ENCODE data around the gene FAM107B. TPM values are rescaled to one million over a fixed set of nuclear protein-coding genes. Genes with fewer than 3 reads are reported as not detected.

The FAM107B gene
- total RNA-seq, 1 donor from 2014 or later = 43.0 TPM

- Mint-ChIP-seq H3K36me3 (no peaks in the 10 kb centered on the region), H3K27ac (no peak overlapping the region), H3K9me3 (peaks cover 3% of the 10 kb centered on the region), H3K27me3 (ENCODE audit: insufficient read depth, low read depth) (no peaks in the 10 kb centered on the region), H3K4me3 (no peak overlapping the region), H3K4me1 (no peaks in the 10 kb centered on the region)
- Histone ChIP-seq H3K79me2 (ENCODE audit: low read depth) (no peaks in the 10 kb centered on the region), H3K9ac (no peak overlapping the region), H3F3A (ENCODE audit: low read depth) (no peaks in the 10 kb centered on the region), H3K27me3 (no peaks in the 10 kb centered on the region), H3K27ac (no peak overlapping the region), H3K4me2 (no peak overlapping the region), H3K9me3 (ENCODE audit: low read depth) (no peaks in the 10 kb centered on the region), H2AFZ (replicated peaks) (peak overlapping the region; percentile 46), H3K36me3 (no peaks in the 10 kb centered on the region), H3K4me1 (no peaks in the 10 kb centered on the region), H4K20me1 (ENCODE audit: low read depth) (no peaks in the 10 kb centered on the region), H3K4me3 (no peak overlapping the region)
- peak; percentile 30 for DNase-seq (ENCODE audit: low spot score)
- TF ChIP-seq CTCF (IDR thresholded peaks at IDR 0.05) = no peak
- no peak for TF ChIP-seq EZH2phosphoT487 (IDR thresholded peaks at IDR 0.05)
- TF ChIP-seq EZH2 (IDR thresholded peaks at IDR 0.05) = no peak
These were observed 38.1 kb downstream of the FAM107B start for GRCh38 chr10:14736600-14737081.

GRCh38 chr10:14736043-14736442, 38.7 kb downstream of the FAM107B start:
- Histone ChIP-seq H3K9me3 (ENCODE audit: low read depth) (no peaks in the 10 kb centered on the region), H3K79me2 (ENCODE audit: low read depth) (no peaks in the 10 kb centered on the region), H3K4me2 (no peak overlapping the region), H2AFZ (replicated peaks) (no peak overlapping the region), H4K20me1 (ENCODE audit: low read depth) (no peaks in the 10 kb centered on the region), H3K27ac (no peak overlapping the region), H3K9ac (no peak overlapping the region), H3K36me3 (no peaks in the 10 kb centered on the region), H3F3A (ENCODE audit: low read depth) (no peaks in the 10 kb centered on the region), H3K4me3 (no peak overlapping the region), H3K4me1 (no peaks in the 10 kb centered on the region), H3K27me3 (no peaks in the 10 kb centered on the region)
- H3K4me3 Mint-ChIP-seq = no peak overlapping the region
- H3K9me3 Mint-ChIP-seq = peaks cover 3% of the 10 kb centered on the region
- H3K36me3 Mint-ChIP-seq = no peaks in the 10 kb centered on the region
- no peaks in the 10 kb centered on the region for H3K27me3 Mint-ChIP-seq (ENCODE audit: insufficient read depth, low read depth)
- H3K27ac Mint-ChIP-seq = no peak overlapping the region
- DNase-seq (ENCODE audit: low spot score) = no peak
- TF ChIP-seq EZH2phosphoT487 (IDR thresholded peaks at IDR 0.05) (no peak), CTCF (IDR thresholded peaks at IDR 0.05) (no peak), EZH2 (IDR thresholded peaks at IDR 0.05) (no peak)
- no peaks in the 10 kb centered on the region for H3K4me1 Mint-ChIP-seq

- no peaks in the 10 kb centered on the region for H3K27me3 ChIP-seq
- H3F3A ChIP-seq (ENCODE audit: low read depth) = no peaks in the 10 kb centered on the region
- Mint-ChIP-seq H3K4me3 (no peak overlapping the region), H3K4me1 (no peaks in the 10 kb centered on the region), H3K9me3 (peaks cover 6% of the 10 kb centered on the region), H3K27me3 (ENCODE audit: insufficient read depth, low read depth) (no peaks in the 10 kb centered on the region), H3K27ac (no peak overlapping the region), H3K36me3 (no peaks in the 10 kb centered on the region)
- no peak overlapping the region for H3K9ac ChIP-seq
- H4K20me1 ChIP-seq (ENCODE audit: low read depth) = no peaks in the 10 kb centered on the region
- H3K9me3 ChIP-seq (ENCODE audit: low read depth) = no peaks in the 10 kb centered on the region
- no peaks in the 10 kb centered on the region for H3K4me1 ChIP-seq
- H3K4me3 ChIP-seq = no peak overlapping the region
- no peak overlapping the region for H3K27ac ChIP-seq
- TF ChIP-seq EZH2phosphoT487 (IDR thresholded peaks at IDR 0.05) (no peak), EZH2 (IDR thresholded peaks at IDR 0.05) (no peak), CTCF (IDR thresholded peaks at IDR 0.05) (no peak)
- no peak for DNase-seq (ENCODE audit: low spot score)
- H2AFZ ChIP-seq (replicated peaks) = no peak overlapping the region
- no peak overlapping the region for H3K4me2 ChIP-seq
- H3K36me3 ChIP-seq = no peaks in the 10 kb centered on the region
- H3K79me2 ChIP-seq (ENCODE audit: low read depth) = no peaks in the 10 kb centered on the region
These were observed 42.7 kb downstream of the FAM107B start for GRCh38 chr10:14731875-14732512.

All from neural progenitor cell (in vitro differentiated cells).